Central memory CD4-positive, alpha-beta T cell (primary cell): ENCODE results near the gene BAK1.
A peak's percentile ranks its signal among the peaks of the same experiment; 100 is the strongest.
"Not testable (repeated sequence)": the region's sequence is repeated elsewhere in the genome, so short reads cannot be mapped to it uniquely, and the experiment has no call there.

Source experiments
- DNase-seq: peaks from one replicate; pipeline ENCODE4 v3.0.0; 2022

Gene BAK1

GRCh38 chr6:33585403-33586107, 5.5 kb upstream of the BAK1 start:
- DNase-seq = peak; percentile 79

- no peak for DNase-seq
These were observed 4.8 kb upstream of the BAK1 start for GRCh38 chr6:33584700-33585402.

DNA sequence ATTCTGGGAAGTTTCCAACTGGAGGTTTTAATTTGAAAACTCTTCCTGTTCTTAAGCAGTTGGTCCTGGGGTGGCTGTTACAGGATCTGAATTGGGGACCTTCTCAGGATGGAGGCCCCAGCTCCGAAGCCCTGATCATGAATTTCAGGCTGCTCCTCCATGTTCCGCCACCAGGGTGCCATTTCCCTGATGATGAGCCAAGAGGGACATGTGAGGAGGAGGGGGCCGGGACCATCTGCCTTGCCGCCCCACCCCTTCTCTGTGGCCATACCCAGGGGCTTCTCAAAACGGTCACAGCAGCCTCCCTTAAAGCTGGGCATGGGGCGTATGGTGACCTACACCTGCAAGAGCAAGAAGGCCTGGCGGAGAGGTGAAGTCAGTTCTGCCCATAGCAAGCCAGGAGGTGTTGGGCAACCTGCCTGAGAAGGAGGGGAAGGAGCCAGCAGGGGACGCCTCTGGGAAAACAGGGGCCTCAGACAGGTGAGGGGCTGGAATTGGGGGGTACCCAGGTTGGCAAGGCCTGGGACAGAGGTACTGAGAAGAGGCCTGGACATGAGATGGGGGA, 3.6 kb upstream of the BAK1 start:
- DNase-seq = no peak

- DNase-seq = no peak
These were observed 1.1 kb upstream of the BAK1 start for GRCh38 chr6:33581186-33581585.

GRCh38 chr6:33578588-33579011, 1.5 kb downstream of the BAK1 start:
- DNase-seq = peak; percentile 63

GRCh38 chr6:33578164-33578563, 1.9 kb downstream of the BAK1 start:
- no peak for DNase-seq

DNA sequence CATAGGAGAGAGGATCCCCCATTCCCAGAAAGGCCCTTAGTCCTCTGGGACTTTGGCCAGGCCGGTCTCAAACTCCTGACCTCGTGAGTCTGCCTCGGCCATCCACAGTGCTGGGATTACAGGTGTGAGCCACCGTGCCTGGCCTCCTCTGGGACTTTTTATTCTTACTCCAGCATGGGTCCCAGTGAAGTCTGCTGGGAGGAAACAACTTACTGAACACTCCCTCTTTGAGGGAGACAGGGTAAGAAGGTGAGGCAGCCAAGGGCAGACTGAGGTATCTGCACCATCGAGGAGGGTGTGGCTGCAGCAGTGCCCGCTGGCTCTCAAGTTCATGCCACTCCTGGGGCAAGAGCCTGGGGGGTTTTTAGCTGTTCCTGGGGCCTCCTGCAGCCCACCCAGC, 2.4 kb downstream of the BAK1 start:
- DNase-seq = no peak

GRCh38 chr6:33577106-33577535, 3.0 kb downstream of the BAK1 start:
- DNase-seq = no peak

DNA sequence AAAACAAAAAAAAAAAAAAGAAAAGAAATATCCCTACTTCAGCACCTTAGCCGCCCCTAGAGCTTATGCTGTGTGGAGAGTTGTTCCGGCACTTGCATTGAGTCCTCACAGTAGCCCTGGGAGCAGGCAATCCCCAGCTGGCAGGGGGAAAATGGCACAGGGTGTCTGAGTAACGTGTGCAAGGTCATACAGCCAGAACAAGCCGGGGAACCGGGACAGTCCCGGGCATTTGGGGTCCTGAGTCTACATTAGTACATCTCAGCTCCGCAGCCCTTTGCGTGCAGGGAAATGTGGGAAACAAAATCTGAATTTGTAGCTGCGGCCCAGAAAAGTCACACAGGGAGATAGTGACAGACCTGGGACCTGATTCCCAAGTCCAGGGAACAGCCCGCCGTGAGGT, 3.4 kb downstream of the BAK1 start:
- no peak for DNase-seq

DNA sequence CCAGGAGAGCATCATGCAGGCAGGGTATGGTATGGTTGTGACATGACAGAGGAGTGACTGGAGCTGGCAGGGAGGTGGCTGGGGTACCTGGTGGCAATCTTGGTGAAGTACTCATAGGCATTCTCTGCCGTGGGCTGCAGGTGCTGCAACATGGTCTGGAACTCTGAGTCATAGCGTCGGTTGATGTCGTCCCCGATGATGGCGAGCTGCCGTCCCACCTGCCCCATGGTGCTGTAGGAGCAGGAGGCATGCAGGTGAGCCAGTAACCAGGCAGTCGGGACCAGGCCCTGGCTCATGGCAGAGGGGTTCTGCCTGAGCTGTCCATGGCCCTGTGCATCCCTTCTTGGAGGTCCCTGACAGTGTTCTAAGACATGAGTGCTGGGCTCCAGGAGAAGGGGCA, 4.9 kb downstream of the BAK1 start:
- no peak for DNase-seq

DNA sequence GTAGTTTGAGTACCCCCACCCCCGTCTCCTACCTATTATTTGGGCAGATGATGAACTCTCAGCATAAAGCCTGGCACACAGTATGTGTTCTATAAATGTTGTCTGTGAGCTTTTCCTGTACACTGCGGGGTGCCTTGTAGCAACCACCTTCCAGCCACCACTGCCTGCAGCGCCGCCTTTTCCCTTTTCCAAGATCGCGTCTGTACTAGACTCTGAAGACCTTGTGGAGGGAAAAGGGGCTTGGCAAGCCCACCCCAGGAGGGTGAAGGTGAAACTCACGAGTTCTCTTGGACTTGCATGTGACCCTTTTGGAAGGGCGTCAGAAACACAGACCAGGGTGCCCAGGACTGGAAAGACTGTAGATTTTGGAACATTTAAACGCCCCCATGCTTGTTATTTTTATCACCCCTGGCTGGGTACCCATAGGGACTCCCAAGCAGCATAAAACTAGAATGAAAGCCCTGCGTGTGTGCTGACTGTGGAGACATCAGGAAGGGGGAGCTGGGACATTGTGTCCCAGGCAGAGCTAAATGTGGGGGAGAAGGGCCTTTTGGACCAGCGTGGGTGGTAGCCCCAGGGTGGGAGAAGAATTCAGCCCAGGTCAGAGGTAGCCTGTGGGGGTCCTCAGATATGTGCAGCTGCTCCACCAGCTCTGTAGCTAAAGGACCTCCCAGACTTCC, 8.3 kb downstream of the BAK1 start:
- no peak for DNase-seq

DNA sequence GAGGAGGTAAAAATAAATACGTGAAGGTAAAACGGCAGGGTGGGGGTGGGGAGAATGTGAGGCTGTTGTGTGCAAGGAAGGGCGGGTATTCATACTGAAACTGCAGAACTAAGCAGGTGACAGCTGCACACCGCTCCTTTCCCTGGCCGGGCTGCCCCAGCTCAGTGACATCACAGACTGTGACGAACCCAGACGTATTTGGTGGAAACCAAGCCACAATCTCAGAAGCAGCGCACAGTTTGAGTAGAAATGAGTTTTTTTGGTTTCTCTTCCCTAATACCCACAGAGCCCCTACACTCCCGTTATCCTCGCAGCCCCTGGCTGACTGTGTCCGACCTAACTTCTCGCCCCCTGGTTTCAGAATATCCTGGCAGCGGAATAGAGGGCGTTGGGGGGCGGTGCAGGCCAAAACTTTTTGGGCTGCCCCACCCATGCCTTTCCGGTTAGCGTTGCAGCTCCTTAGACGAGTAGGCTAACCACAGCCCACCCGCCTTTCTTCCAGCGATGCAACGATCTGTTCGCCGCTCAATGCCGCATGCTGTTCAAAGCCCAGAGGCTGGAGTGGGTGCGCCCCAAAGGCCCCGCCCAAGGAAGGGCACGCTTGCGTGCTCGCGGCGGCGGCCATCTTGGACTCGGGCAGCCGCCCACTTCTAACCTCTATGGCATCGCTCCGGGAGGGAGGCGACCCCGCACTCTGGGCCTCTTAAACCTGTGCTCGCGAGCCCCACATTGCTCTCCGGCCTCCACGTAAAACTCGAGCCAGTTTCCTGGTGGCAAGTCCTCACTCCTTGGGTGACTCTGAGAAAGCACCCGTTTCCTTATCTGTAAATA, 9.1 kb downstream of the BAK1 start:
- peak; percentile 96 for DNase-seq

DNA sequence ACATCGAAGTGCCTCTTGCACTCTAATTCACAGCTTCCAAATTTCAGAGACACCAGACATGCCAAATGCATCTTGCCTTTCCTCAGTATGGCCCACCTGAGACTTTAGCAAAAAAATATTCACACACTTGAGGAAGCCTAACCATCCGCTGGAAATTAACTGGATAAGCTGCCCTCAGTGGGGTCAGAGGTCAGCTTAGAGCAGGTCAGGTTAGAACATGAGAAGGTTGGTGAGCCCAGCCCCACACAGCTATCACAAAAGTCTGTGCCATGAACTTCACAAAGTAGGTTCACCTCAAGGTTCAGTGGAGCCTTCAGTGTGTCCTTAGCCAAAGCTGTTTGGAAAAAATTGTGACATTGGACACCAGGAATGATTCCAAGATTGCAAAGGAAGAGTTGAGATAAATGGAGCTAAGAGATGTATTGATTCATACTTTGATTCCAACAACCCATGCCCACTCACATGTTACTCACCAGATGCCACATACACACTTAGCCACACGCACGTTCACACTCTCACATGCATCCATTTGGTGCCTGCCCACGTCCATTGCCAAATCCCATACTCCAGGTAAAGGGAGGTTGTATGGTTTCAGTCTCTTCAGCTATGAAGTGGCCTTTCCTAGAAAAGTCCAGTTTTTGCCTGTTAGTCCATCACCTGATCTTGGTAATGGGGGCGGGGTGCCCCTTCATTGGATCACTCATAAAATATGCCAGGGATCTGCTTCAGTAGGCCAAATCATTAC, 11.1 kb downstream of the BAK1 start:
- DNase-seq = no peak

- no peak for DNase-seq
These were observed 12.2 kb downstream of the BAK1 start for GRCh38 chr6:33567836-33568235.

GRCh38 chr6:33566182-33567084, 13.6 kb downstream of the BAK1 start:
- no peak for DNase-seq

- DNase-seq = no peak
These were observed 21.3 kb downstream of the BAK1 start for GRCh38 chr6:33558801-33559200.

DNA sequence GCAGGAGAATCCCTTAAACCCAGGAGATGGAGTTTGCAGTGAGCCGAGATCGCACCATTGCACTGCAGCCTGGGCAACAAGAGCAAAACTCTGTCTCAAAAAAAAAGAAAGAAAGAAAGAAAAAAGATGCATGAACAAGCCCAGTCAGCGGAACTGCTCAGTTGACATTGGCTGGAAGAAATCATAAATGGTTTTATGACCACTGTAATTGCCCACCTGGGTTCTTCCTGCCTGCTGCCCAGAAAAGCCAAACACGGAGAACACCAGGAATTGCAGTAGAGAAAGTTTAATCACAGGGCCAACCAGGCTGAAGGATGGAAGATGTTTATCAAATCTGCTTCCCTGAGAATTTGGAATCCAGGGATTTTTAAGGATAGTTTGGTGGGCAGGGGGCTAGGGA, 22.7 kb downstream of the BAK1 start:
- DNase-seq = no peak

DNA sequence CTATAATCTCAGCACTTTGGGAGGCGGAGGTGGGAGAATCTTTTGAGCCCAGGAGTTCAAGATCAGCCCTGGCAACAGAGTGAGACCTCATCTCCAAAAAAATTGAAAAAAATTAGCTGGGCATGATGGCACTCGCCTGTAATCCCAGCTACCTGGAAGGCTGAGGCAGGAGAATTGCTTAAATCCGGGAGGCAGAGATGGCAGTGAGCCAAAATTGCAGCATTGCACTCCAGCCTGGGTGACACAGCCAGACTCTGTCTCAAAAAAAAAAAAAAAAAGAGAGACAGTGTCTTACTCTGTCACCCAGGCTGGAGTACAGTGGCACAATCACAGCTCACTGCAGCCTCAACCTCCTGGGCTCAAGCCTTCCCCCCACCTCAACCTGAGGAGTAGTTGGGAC, 27.2 kb downstream of the BAK1 start:
- DNase-seq = not testable (repeated sequence)

DNA sequence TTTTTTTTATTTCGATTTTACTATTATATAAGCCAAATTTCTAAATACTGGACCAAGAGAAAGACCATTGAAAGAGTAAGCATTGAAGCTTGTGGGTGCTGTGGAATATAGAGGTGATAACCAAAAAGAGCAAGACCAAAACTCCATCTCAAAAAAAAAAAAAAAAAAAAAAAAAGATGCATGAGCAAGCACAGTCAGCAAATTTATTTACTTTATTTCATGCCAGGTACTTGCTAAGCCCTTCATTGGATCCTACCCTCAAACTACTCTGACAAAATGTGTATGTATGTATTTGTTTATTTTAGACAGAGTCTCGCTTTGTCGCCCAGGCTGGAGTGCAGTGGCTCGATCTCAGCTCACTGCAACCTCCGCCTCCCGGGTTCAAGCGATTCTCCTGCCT, 27.8 kb downstream of the BAK1 start:
- DNase-seq = no peak

DNA sequence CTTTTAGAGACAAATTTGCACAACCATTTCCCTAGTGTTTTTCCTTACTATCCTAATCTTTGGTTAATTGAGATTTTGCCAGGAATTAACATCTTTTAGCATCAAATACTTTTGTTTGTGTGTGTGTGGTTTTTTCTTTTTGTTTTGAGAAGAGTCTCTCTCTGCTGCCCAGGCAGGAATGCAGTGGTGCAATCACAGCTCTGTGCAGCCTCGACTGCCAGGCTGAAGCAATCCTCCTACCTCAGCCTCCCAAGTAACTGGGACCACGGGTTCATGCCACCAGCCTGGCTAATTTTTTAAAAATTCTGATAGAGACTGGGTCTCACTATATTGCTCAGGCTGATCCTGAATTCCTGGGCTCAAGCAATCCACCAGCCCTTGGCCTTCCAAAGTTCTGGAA, 28.5 kb downstream of the BAK1 start:
- DNase-seq = no peak

DNA sequence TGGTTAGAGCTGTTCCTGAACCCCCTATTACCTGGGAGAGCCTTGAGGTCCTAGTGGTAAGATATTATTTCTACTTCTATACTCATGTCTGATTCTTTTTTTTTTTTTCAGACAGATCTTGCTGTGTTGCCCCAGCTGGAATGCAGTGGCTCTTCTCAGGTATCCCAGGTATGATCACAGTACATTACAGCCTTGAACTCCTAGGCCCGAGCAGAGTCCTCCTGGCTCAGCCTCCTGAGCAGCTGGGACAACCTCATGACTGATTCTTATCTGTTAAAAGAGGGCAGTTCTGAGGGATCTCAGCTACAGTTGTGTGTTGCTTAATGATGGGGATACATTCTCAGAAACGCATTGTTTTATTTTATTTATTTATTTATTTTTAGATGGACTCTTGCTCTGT, 30.2 kb downstream of the BAK1 start:
- DNase-seq = no peak
